ENCODE data around the gene EDEM3. TPM values are rescaled to one million over a fixed set of nuclear protein-coding genes. Genes with fewer than 3 reads are reported as not detected.

EDEM3 gene
- total RNA-seq, 1 donor from 2014 or later, result 16.2 TPM

GRCh38 chr1:184800876-184801275, 46.2 kb upstream of the EDEM3 start:
- Mint-ChIP-seq H3K27ac (no peak overlapping the region), H3K36me3 (ENCODE audit: low read depth) (peaks cover 6% of the 10 kb centered on the region), H3K4me1 (peaks cover 6% of the 10 kb centered on the region), H3K27me3 (no peaks in the 10 kb centered on the region), H3K4me3 (no peak overlapping the region), H3K9me3 (no peaks in the 10 kb centered on the region)
- TF ChIP-seq CTCF (IDR thresholded peaks at IDR 0.05), result no peak
- no peak for ATAC-seq (ENCODE audit: low read depth)
- no peak for DNase-seq
- intact Hi-C loops (cut with micrococcal nuclease), result no loop called here
- ChIA-PET POLR2A (no interaction called here), CTCF (no interaction called here)

- intact Hi-C loops (cut with micrococcal nuclease), result no loop called here
- H3K4me3 Mint-ChIP-seq, result no peak overlapping the region
- H3K36me3 Mint-ChIP-seq (ENCODE audit: low read depth), result peaks cover 2% of the 10 kb centered on the region
- H3K4me1 Mint-ChIP-seq, result no peaks in the 10 kb centered on the region
- DNase-seq, result no peak
- no peaks in the 10 kb centered on the region for H3K9me3 Mint-ChIP-seq
- no peak overlapping the region for H3K27ac Mint-ChIP-seq
- ChIA-PET POLR2A (no interaction called here), CTCF (interaction anchor here (0.6 to 1.6 kb wide), 3 partner anchors 11 to 188 kb away, joined by 3 to 5 read pairs (median 5); no protein-coding TSS in a partner anchor)
- no peaks in the 10 kb centered on the region for H3K27me3 Mint-ChIP-seq
- TF ChIP-seq CTCF (IDR thresholded peaks at IDR 0.05), result no peak
- ATAC-seq (ENCODE audit: low read depth), result no peak
Observed at GRCh38 chr1:184793967-184794366, 39.3 kb upstream of the EDEM3 start.

GRCh38 chr1:184792450-184792969, 37.9 kb upstream of the EDEM3 start:
- Mint-ChIP-seq H3K27ac (no peak overlapping the region), H3K27me3 (no peaks in the 10 kb centered on the region), H3K36me3 (ENCODE audit: low read depth) (peaks cover 2% of the 10 kb centered on the region), H3K9me3 (no peaks in the 10 kb centered on the region), H3K4me1 (no peaks in the 10 kb centered on the region), H3K4me3 (no peak overlapping the region)
- no peak for ATAC-seq (ENCODE audit: low read depth)
- intact Hi-C loops (cut with micrococcal nuclease), result no loop called here
- ChIA-PET CTCF (no interaction called here), POLR2A (no interaction called here)
- no peak for DNase-seq
- TF ChIP-seq CTCF (IDR thresholded peaks at IDR 0.05), result no peak

- Mint-ChIP-seq H3K9me3 (peaks cover 2% of the 10 kb centered on the region), H3K27me3 (no peaks in the 10 kb centered on the region), H3K4me3 (no peak overlapping the region), H3K4me1 (peaks cover 2% of the 10 kb centered on the region), H3K27ac (no peak overlapping the region), H3K36me3 (ENCODE audit: low read depth) (peaks cover 2% of the 10 kb centered on the region)
- CTCF ChIA-PET, result no interaction called here
- DNase-seq, result no peak
- intact Hi-C loops (cut with micrococcal nuclease), result no loop called here
- no peak for TF ChIP-seq CTCF (IDR thresholded peaks at IDR 0.05)
- no peak for ATAC-seq (ENCODE audit: low read depth)
- POLR2A ChIA-PET, result no interaction called here
Observed at GRCh38 chr1:184791550-184791900, 36.9 kb upstream of the EDEM3 start.

GRCh38 chr1:184790642-184791549, 36.2 kb upstream of the EDEM3 start:
- TF ChIP-seq CTCF (IDR thresholded peaks at IDR 0.05), result no peak
- Mint-ChIP-seq H3K4me3 (no peak overlapping the region), H3K4me1 (peaks cover 2% of the 10 kb centered on the region), H3K36me3 (ENCODE audit: low read depth) (no peaks in the 10 kb centered on the region), H3K9me3 (peaks cover 2% of the 10 kb centered on the region), H3K27ac (no peak overlapping the region), H3K27me3 (no peaks in the 10 kb centered on the region)
- intact Hi-C loops (cut with micrococcal nuclease), result no loop called here
- ChIA-PET CTCF (no interaction called here), POLR2A (no interaction called here)
- ATAC-seq (ENCODE audit: low read depth), result no peak
- no peak for DNase-seq

Data from activated B cell treated with CpG ODN at 0.5 μM for 24 hours (primary cell).